Ishikawa (cell line): Measurements from ENCODE around the gene DCAF11.

Experiments used
- CEBPB ChIP-seq: IDR thresholded peaks from 2 replicates; pipeline ENCODE4 v1.6.1; 2012
- CREB1 ChIP-seq: IDR thresholded peaks from 2 replicates; pipeline ENCODE4 v1.6.1; 2012; ENCODE audit warnings: low read depth
- EP300 ChIP-seq: IDR thresholded peaks from 2 replicates; pipeline ENCODE4 v1.6.1; 2012; ENCODE audit warnings: borderline replicate concordance
- FOXM1 ChIP-seq: IDR thresholded peaks from 2 replicates; pipeline ENCODE4 v1.6.1; 2012; ENCODE audit warnings: low read depth, borderline replicate concordance
- NFIC ChIP-seq: IDR thresholded peaks from 2 replicates; pipeline ENCODE4 v1.6.1; 2012
- RAD21 ChIP-seq: IDR thresholded peaks from 2 replicates; pipeline ENCODE4 v1.6.1; 2012; ENCODE audit warnings: low read depth
- TAF1 ChIP-seq: IDR thresholded peaks from 2 replicates; pipeline ENCODE4 v1.6.1; 2012; ENCODE audit warnings: low read depth, mild to moderate bottlenecking
- TEAD4 ChIP-seq: IDR thresholded peaks from 2 replicates; pipeline ENCODE4 v1.6.1; 2012
- YY1 ChIP-seq: IDR thresholded peaks from 2 replicates; pipeline ENCODE4 v1.6.1; 2012; ENCODE audit warnings: low read depth
- TF ChIP-seq, protein P1 (sequence below): IDR thresholded peaks from 2 replicates; pipeline ENCODE4 v1.6.1; 2012
- TF ChIP-seq, protein P2 (sequence below): IDR thresholded peaks from 2 replicates; pipeline ENCODE4 v1.6.1; 2012
- TF ChIP-seq, protein P3 (sequence below): IDR thresholded peaks from 2 replicates; pipeline ENCODE4 v1.6.1; 2012; ENCODE audit warnings: low read depth, mild to moderate bottlenecking

DNA sequence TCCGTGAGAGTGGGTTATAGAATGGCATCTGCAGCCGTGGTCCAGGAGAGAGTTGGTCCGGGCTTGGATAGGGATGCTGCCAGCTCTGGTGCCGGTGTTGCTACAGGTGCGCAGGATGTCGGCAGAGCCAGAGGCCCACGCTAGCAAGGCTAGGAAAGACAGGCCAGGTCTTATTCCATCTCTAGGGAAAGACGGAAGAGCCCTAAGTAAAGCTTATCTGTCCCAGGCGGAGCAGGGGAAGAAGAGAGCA is 20.9 kb downstream of the DCAF11 start:
- TF ChIP-seq, protein P1, sequence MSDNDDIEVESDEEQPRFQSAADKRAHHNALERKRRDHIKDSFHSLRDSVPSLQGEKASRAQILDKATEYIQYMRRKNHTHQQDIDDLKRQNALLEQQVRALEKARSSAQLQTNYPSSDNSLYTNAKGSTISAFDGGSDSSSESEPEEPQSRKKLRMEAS, result no peak
- no peak for TF ChIP-seq EP300
- TF ChIP-seq, protein P2, sequence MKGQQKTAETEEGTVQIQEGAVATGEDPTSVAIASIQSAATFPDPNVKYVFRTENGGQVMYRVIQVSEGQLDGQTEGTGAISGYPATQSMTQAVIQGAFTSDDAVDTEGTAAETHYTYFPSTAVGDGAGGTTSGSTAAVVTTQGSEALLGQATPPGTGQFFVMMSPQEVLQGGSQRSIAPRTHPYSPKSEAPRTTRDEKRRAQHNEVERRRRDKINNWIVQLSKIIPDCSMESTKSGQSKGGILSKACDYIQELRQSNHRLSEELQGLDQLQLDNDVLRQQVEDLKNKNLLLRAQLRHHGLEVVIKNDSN, result no peak
- TF ChIP-seq TEAD4, result no peak
- TF ChIP-seq, protein P3, sequence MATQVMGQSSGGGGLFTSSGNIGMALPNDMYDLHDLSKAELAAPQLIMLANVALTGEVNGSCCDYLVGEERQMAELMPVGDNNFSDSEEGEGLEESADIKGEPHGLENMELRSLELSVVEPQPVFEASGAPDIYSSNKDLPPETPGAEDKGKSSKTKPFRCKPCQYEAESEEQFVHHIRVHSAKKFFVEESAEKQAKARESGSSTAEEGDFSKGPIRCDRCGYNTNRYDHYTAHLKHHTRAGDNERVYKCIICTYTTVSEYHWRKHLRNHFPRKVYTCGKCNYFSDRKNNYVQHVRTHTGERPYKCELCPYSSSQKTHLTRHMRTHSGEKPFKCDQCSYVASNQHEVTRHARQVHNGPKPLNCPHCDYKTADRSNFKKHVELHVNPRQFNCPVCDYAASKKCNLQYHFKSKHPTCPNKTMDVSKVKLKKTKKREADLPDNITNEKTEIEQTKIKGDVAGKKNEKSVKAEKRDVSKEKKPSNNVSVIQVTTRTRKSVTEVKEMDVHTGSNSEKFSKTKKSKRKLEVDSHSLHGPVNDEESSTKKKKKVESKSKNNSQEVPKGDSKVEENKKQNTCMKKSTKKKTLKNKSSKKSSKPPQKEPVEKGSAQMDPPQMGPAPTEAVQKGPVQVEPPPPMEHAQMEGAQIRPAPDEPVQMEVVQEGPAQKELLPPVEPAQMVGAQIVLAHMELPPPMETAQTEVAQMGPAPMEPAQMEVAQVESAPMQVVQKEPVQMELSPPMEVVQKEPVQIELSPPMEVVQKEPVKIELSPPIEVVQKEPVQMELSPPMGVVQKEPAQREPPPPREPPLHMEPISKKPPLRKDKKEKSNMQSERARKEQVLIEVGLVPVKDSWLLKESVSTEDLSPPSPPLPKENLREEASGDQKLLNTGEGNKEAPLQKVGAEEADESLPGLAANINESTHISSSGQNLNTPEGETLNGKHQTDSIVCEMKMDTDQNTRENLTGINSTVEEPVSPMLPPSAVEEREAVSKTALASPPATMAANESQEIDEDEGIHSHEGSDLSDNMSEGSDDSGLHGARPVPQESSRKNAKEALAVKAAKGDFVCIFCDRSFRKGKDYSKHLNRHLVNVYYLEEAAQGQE, result no peak
- TF ChIP-seq TAF1, result no peak
- no peak for TF ChIP-seq YY1
- TF ChIP-seq CREB1, result no peak
- no peak for TF ChIP-seq NFIC
- TF ChIP-seq FOXM1, result no peak
- TF ChIP-seq RAD21, result no peak
- TF ChIP-seq CEBPB, result no peak
